ENCODE results near the gene LCT.
A peak's percentile ranks its signal among the peaks of the same experiment; 100 is the strongest.
"Not testable (repeated sequence)": the region's sequence is repeated elsewhere in the genome, so short reads cannot be mapped to it uniquely, and the experiment has no call there.

Gene LCT

DNA sequence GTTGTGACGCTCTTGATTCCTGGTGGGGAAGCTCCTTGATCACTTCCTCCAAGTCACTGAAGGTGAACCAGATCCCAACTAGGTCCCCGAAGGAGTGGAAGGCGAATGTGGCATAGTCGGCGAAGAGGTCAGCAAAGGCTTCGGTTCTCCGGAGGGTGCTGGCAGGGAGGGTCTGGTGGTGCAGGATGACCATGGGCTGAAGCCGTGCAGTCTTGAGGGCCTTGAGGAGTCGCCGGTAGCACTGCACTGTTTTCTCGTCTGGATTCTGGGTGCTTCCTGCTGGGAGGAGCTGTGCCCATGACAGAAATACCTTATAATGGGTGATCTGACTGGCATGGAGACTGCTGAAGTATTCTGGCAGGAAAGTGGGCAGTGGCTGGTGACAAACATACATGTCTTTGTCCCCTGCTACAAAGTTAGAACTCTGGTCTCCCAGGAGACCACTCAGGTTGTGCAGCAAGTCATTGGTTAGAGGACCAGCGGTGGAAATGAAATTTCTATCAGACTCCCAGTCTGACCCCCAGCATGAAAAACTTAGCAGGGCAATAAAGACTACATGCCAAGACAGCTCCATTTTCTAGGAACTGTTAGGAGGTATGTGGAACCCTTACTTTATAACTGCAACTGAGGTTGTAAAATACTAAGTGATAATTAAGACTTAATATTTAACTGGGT lies at the start of gene LCT:
TSS of gene LCT (minus strand) at position 589 of the 675 bp plus-strand sequence. CDS start at position 574, 15 bp downstream.
- no peak for DNase-seq (ENCODE audit: extremely low read depth, insufficient read length)
- TF ChIP-seq, protein P1, sequence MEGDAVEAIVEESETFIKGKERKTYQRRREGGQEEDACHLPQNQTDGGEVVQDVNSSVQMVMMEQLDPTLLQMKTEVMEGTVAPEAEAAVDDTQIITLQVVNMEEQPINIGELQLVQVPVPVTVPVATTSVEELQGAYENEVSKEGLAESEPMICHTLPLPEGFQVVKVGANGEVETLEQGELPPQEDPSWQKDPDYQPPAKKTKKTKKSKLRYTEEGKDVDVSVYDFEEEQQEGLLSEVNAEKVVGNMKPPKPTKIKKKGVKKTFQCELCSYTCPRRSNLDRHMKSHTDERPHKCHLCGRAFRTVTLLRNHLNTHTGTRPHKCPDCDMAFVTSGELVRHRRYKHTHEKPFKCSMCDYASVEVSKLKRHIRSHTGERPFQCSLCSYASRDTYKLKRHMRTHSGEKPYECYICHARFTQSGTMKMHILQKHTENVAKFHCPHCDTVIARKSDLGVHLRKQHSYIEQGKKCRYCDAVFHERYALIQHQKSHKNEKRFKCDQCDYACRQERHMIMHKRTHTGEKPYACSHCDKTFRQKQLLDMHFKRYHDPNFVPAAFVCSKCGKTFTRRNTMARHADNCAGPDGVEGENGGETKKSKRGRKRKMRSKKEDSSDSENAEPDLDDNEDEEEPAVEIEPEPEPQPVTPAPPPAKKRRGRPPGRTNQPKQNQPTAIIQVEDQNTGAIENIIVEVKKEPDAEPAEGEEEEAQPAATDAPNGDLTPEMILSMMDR (IDR thresholded peaks at IDR 0.05; ENCODE audit: insufficient read depth, low read length, poor library complexity, severe bottlenecking) = no peak
- H3K36me3 ChIP-seq (ENCODE audit: control insufficient read depth, insufficient read depth, low read length) = no peaks in the 10 kb centered on the region
- H3K4me3 ChIP-seq (replicated peaks; ENCODE audit: low read depth, low read length) = no peak within 1 kb of the TSS
- H3K27me3 ChIP-seq (replicated peaks; ENCODE audit: control insufficient read depth, insufficient read depth, low read length) = no peaks in the 10 kb centered on the region

DNA sequence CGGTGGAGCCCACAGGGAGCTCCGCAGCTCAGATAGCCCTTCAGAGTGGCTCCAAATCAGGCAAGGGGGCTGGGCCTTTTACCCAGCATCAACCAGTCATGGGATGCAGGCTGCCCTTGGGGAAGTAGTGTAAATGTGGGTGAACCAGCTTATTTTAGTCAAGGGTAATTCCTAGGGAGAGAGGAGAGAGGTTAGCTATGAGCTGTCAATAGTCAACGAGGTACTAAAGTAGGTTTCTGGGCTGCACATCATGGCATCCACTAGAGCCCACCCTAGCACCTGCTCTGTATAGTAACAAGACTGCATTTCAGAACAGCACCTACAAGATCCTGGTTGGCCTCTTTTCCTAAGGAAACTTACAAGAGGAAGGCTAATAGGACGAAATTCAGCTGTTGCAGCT lies 48.7 kb upstream of the LCT start:
- TF ChIP-seq, protein P1 (IDR thresholded peaks at IDR 0.05; ENCODE audit: insufficient read depth, low read length, poor library complexity, severe bottlenecking) = no peak
- H3K36me3 ChIP-seq (ENCODE audit: control insufficient read depth, insufficient read depth, low read length) = no peaks in the 10 kb centered on the region
- no peak for DNase-seq (ENCODE audit: extremely low read depth, insufficient read length)
- no peak overlapping the region for H3K4me3 ChIP-seq (replicated peaks; ENCODE audit: low read depth, low read length)
- peaks cover 2% of the 10 kb centered on the region; the same call in 1 of the 2 replicates for H3K27me3 ChIP-seq (replicated peaks; ENCODE audit: control insufficient read depth, insufficient read depth, low read length)

DNA sequence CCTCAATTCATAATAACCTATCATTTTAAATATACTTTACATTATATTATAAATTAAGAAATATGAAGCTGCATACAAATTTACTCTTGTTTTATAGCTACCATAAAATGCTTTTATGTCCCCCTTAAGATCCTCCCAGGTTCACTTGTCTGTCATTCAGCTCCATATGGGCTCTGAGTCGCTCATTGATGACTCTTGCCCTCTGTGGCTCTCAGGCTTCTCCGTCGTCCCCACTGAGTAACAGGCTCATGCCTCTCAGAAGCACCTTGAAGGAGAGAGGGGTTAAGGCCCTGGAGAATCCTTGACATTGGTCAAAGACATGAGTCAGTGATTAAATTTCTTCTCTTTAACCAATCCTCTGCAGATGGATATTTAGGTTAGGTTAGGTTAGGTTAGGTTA lies 45.4 kb upstream of the LCT start:
- Histone ChIP-seq H3K27me3 (replicated peaks; ENCODE audit: control insufficient read depth, insufficient read depth, low read length) (peaks cover 2% of the 10 kb centered on the region; the same call in 1 of the 2 replicates), H3K36me3 (ENCODE audit: control insufficient read depth, insufficient read depth, low read length) (no peaks in the 10 kb centered on the region), H3K4me3 (replicated peaks; ENCODE audit: low read depth, low read length) (no peak overlapping the region)
- TF ChIP-seq, protein P1 (IDR thresholded peaks at IDR 0.05; ENCODE audit: insufficient read depth, low read length, poor library complexity, severe bottlenecking) = no peak
- no peak for DNase-seq (ENCODE audit: extremely low read depth, insufficient read length)

DNA sequence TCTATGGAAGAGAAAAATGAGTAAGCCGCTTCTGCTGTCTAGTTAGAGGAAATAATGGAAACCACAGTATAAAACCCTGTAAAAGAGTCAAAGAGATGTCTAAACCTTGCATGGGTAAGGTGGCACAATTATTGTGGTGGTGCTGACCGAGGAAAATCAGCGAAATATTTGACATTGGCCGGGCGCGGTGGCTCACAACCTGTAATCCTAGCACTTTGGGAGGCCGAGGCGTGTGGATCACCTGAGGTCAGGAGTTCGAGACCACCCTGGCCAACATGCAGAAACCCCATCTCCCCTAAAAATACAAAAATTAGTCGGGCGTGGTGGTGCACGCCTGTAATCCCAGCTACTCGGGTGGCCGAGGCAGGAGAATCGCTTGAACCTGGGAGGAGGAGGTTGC lies 39.8 kb upstream of the LCT start:
- DNase-seq (ENCODE audit: extremely low read depth, insufficient read length); H3K36me3 ChIP-seq (ENCODE audit: control insufficient read depth, insufficient read depth, low read length); H3K27me3 ChIP-seq (replicated peaks; ENCODE audit: control insufficient read depth, insufficient read depth, low read length): not testable (repeated sequence)
- H3K4me3 ChIP-seq (replicated peaks; ENCODE audit: low read depth, low read length) = peak overlapping the region; percentile 76

DNA sequence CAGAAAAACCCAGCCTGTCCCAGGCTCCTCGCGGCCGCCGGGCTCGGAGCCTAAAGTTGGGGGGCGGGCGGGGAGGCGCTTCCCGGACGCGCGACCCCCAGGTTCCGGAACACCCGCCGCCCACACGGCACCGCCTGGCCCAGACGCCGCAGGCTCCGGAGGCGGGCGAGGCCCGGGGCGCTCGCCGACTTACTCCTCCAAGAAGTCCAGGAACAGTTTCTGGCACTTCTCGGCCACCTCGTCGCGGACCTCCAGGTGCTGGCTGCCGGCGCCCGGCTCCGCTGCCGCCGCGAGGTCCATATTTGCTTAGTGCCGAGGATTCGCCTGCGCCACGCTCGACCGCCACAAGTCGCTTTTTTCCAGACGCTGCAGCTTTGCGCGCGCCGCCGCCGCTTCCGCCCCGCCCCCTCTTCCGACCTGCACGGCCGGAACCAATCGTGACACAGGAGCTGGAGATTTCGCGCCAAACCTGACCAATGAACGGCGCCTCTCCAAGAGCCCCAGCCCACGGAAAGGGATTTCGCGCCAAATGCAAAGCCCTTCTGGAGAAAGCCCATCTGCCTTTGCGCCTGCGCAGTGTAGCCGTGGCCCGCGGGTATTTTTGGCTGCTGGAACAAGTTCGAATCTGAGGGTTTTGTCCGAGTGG lies 39.2 kb upstream of the LCT start, which contains the start of gene MCM6:
TSS of gene MCM6 (minus strand) at position 378 of the 646 bp plus-strand sequence. CDS start at position 300, 78 bp downstream.
- Histone ChIP-seq H3K27me3 (replicated peaks; ENCODE audit: control insufficient read depth, insufficient read depth, low read length) (no peaks in the 10 kb centered on the region), H3K36me3 (ENCODE audit: control insufficient read depth, insufficient read depth, low read length) (no peaks in the 10 kb centered on the region; the same call in 1 of the 2 replicates), H3K4me3 (replicated peaks; ENCODE audit: low read depth, low read length) (peak within 1 kb of the TSS; percentile 76)
- TF ChIP-seq, protein P1 (IDR thresholded peaks at IDR 0.05; ENCODE audit: insufficient read depth, low read length, poor library complexity, severe bottlenecking) = no peak
- DNase-seq (ENCODE audit: extremely low read depth, insufficient read length) = peak; percentile 98

DNA sequence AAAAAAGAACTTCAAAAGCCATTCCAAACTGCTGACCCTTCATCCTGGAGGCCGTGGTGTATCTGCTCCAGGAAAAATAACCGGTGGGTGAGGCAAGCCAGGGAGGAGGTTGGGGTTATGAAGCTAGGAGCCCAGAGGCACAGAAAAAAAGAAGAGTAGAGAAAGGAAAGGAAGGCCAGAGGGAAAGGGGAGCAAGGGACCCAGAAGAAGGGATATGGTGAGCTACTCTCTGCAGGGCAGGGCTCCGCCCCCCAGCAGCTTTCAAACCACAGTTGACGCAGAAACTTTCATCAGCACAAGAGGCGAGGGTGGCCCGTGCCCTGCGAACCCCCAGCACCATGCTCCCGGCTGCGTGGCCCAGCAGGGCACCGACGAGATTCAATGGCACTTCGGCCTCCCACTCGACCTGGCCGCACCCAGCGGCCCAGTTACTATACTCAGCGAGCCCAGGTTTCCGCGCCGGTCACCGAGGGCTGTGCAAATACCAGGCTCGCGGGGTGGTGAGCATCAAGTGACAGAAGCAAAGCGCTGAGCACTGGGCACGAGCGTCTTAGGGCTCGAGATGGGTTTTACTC lies 38.6 kb upstream of the LCT start:
- no peaks in the 10 kb centered on the region for H3K27me3 ChIP-seq (replicated peaks; ENCODE audit: control insufficient read depth, insufficient read depth, low read length)
- no peaks in the 10 kb centered on the region; the same call in 1 of the 2 replicates for H3K36me3 ChIP-seq (ENCODE audit: control insufficient read depth, insufficient read depth, low read length)
- peak overlapping the region; percentile 76 for H3K4me3 ChIP-seq (replicated peaks; ENCODE audit: low read depth, low read length)
- TF ChIP-seq, protein P1 (IDR thresholded peaks at IDR 0.05; ENCODE audit: insufficient read depth, low read length, poor library complexity, severe bottlenecking) = no peak
- peak; percentile 78 for DNase-seq (ENCODE audit: extremely low read depth, insufficient read length)

Measured in GM06990 (cell line).